PC-9 (cell line): ENCODE data around the gene TTLL5. TPM values are rescaled to one million over a fixed set of nuclear protein-coding genes. Genes with fewer than 3 reads are reported as not detected.
A peak's percentile ranks its signal among the peaks of the same experiment; 100 is the strongest.

ENCODE experiments used
- BruUV-seq: library from RNA; stranded (reverse); fragments of 400-500 nt; replicated peaks from 2 replicates; lab custom pipeline; 2021; lab: Mats Ljungman, UMichigan
- CTCF ChIA-PET: fragments of 300-600 bp; sonication (Branson Sonifier 250); formaldehyde crosslinking; loops from one replicate; lab custom pipeline; 2022; ENCODE audit warnings: antibody characterized with exemption; lab: Charles Lee
- POLR2A ChIA-PET: fragments of 300-600 bp; sonication (Branson Sonifier 250); formaldehyde crosslinking; loops from one replicate; lab custom pipeline; 2022; ENCODE audit warnings: antibody characterized with exemption; ENCODE audit not compliant: unreplicated experiment; lab: Charles Lee
- DNase-seq, 2 experiments: peaks; one replicate each; pipeline versions ENCODE4 v3.0.0 to v3.0.0-alpha.2; 2015 to 2022; ENCODE audit warnings: mixed read lengths in 1 of 2
- H2AFZ ChIP-seq: fragments of 200-600 bp; sonication (generic); 2 replicates; pipeline ENCODE4 v1.8.1; 2017; ENCODE audit warnings: antibody characterized with exemption
- H3F3A ChIP-seq: fragments of 200-600 bp; sonication (generic); 2 replicates; pipeline ENCODE4 v1.8.1; 2017; ENCODE audit warnings: antibody characterized with exemption, mild to moderate bottlenecking, low read depth; ENCODE audit not compliant: insufficient read depth
- H3K27ac ChIP-seq: fragments of 200-600 bp; sonication (generic); 2 replicates; pipeline ENCODE4 v1.6.1; 2016; ENCODE audit warnings: mixed run types
- H3K27me3 ChIP-seq: fragments of 200-600 bp; sonication (generic); 2 replicates; pipeline ENCODE4 v1.6.1; 2016; ENCODE audit warnings: low read depth, mixed run types; ENCODE audit not compliant: insufficient read depth
- H3K36me3 ChIP-seq: fragments of 200-600 bp; sonication (generic); 2 replicates; pipeline ENCODE4 v1.6.1; 2016; ENCODE audit warnings: low read depth, mixed run types
- H3K4me1 ChIP-seq: fragments of 200-600 bp; sonication (generic); replicated peaks from 2 replicates; pipeline ENCODE4 v1.6.1; 2016; ENCODE audit warnings: mixed run types; ENCODE audit not compliant: insufficient read depth
- H3K4me2 ChIP-seq: fragments of 200-600 bp; sonication (generic); 2 replicates; pipeline ENCODE4 v1.6.1; 2017; ENCODE audit warnings: mixed run types
- H3K4me3 ChIP-seq: fragments of 200-600 bp; sonication (generic); 2 replicates; pipeline ENCODE4 v1.6.1; 2016; ENCODE audit warnings: mixed run types
- H3K79me2 ChIP-seq: fragments of 200-600 bp; sonication (generic); 2 replicates; pipeline ENCODE4 v1.6.1; 2017; ENCODE audit warnings: low read depth, mixed run types
- H3K9me2 ChIP-seq: fragments of 200-600 bp; sonication (generic); 2 replicates; pipeline ENCODE4 v1.8.1; 2017; ENCODE audit warnings: mild to moderate bottlenecking; ENCODE audit not compliant: insufficient read depth
- H3K9me3 ChIP-seq: fragments of 200-600 bp; sonication (generic); 2 replicates; pipeline ENCODE4 v1.8.1; 2016; ENCODE audit warnings: low read depth; ENCODE audit not compliant: insufficient read depth
- H4K20me1 ChIP-seq: fragments of 200-600 bp; sonication (generic); 2 replicates; pipeline ENCODE4 v1.8.1; 2017; ENCODE audit not compliant: insufficient read depth
- CTCF ChIP-seq: fragments of 200-600 bp; sonication (generic); conservative IDR thresholded peaks from 2 replicates; pipeline ENCODE4 v1.6.1; 2017; ENCODE audit warnings: mixed run types, antibody characterized with exemption, mild to moderate bottlenecking, moderate library complexity
- EZH2 ChIP-seq: fragments of 200-600 bp; sonication (generic); IDR thresholded peaks from 2 replicates; pipeline ENCODE4 v1.8.0; 2017; ENCODE audit warnings: antibody characterized with exemption, low read depth
- intact Hi-C: fragments of 100-400 bp; cut with micrococcal nuclease; formaldehyde crosslinking; loops from one replicate; pipeline ENCODE4 v1.10.0; 2022; ENCODE audit not compliant: unreplicated experiment
- total RNA-seq: library from RNA; stranded (reverse); gene quantifications from 2 replicates; pipeline ENCODE4 v1.2.3, GENCODE V29; 2021

TTLL5 gene
- total RNA-seq, 1 experiment from 2014 or later: 75.3 TPM

- no peaks in the 10 kb centered on the region; the same call in 1 of the 2 replicates for H4K20me1 ChIP-seq
- H3F3A ChIP-seq: peaks cover 12% of the 10 kb centered on the region
- no TSS peak for BruUV-seq
- no peak overlapping the region for H3K4me3 ChIP-seq
- H3K9me2 ChIP-seq: no peaks in the 10 kb centered on the region
- peaks cover 28% of the 10 kb centered on the region for H3K4me1 ChIP-seq
- no peaks in the 10 kb centered on the region for H3K36me3 ChIP-seq
- H3K27ac ChIP-seq: no peak overlapping the region
- H3K79me2 ChIP-seq: no peaks in the 10 kb centered on the region
- no peaks in the 10 kb centered on the region for H3K9me3 ChIP-seq
- DNase-seq: no peak
- ChIA-PET CTCF (interaction anchor here (0.6 to 3.3 kb wide), 10 partner anchors 73 to 419 kb away, joined by 3 to 20 read pairs (median 4); no protein-coding TSS in a partner anchor), POLR2A (interaction anchor here (0.6 kb wide), 1 partner anchor 856 kb away, joined by 5 read pairs; no protein-coding TSS in a partner anchor)
- no peaks in the 10 kb centered on the region for H3K27me3 ChIP-seq
- H3K4me2 ChIP-seq: no peak overlapping the region
- H2AFZ ChIP-seq: no peak overlapping the region
- no peak for TF ChIP-seq EZH2
- no peak for TF ChIP-seq CTCF
- intact Hi-C loops: loop anchor here (5.0 kb wide), 1 partner anchor 318 kb away; the partner anchor contains the start of genes ERG28 and TTLL5
Measured at GRCh38 chr14:75979648-75980565, 318.9 kb downstream of the TTLL5 start.

GRCh38 chr14:75980856-75981255 lies 319.8 kb downstream of the TTLL5 start:
- H3K9me3 ChIP-seq: no peaks in the 10 kb centered on the region
- H3K4me3 ChIP-seq: peak overlapping the region; percentile 85; the same call in 1 of the 2 replicates
- H3K27me3 ChIP-seq: no peaks in the 10 kb centered on the region
- H3K4me1 ChIP-seq: peaks cover 34% of the 10 kb centered on the region
- ChIA-PET CTCF (interaction anchor here (0.6 to 3.3 kb wide), 8 partner anchors 74 to 420 kb away, joined by 3 to 82 read pairs (median 12); partner anchors contain the start of gene FLVCR2), POLR2A (no interaction called here)
- no peaks in the 10 kb centered on the region for H3K9me2 ChIP-seq
- no peak overlapping the region for H3K27ac ChIP-seq
- peaks cover under 1% of the 10 kb centered on the region for H3K79me2 ChIP-seq
- peak overlapping the region; percentile 87 for H3K4me2 ChIP-seq
- intact Hi-C loops: loop anchor here (5.0 kb wide), 1 partner anchor 319 kb away; the partner anchor contains the start of genes ERG28 and TTLL5
- peaks cover 12% of the 10 kb centered on the region for H3F3A ChIP-seq
- no TSS peak for BruUV-seq
- no peak for TF ChIP-seq CTCF
- TF ChIP-seq EZH2: no peak
- H3K36me3 ChIP-seq: no peaks in the 10 kb centered on the region
- DNase-seq: peak in 1 of 2 experiments; percentile 48
- no peak overlapping the region for H2AFZ ChIP-seq
- no peaks in the 10 kb centered on the region; the same call in 1 of the 2 replicates for H4K20me1 ChIP-seq
